ENCODE results near the gene NUDT3. TPM values are rescaled to one million over a fixed set of nuclear protein-coding genes. Genes with fewer than 3 reads are reported as not detected.

Gene NUDT3
- total and polyA plus RNA-seq, 5 experiments from 2014 or later: 7.4 to 31.7 (median 10.8) TPM

- no peaks in the 10 kb centered on the region for H3K9me3 Mint-ChIP-seq
- ATAC-seq (no peak), DNase-seq (no peak)
- POLR2A ChIA-PET: no interaction called here
- no peak overlapping the region for H3K4me3 Mint-ChIP-seq
- H3K4me1 Mint-ChIP-seq: peaks cover 12 to 31% (median 20%) of the 10 kb centered on the region in 4 donors
- H3K27ac Mint-ChIP-seq: no peak overlapping the region
- peaks cover 0 to 9% (median 9%) of the 10 kb centered on the region in 3 donors for H3K36me3 Mint-ChIP-seq
- no peaks in the 10 kb centered on the region for H3K27me3 Mint-ChIP-seq
Measured at GRCh38 chr6:34321821-34322220, 70.6 kb downstream of the NUDT3 start.

DNA sequence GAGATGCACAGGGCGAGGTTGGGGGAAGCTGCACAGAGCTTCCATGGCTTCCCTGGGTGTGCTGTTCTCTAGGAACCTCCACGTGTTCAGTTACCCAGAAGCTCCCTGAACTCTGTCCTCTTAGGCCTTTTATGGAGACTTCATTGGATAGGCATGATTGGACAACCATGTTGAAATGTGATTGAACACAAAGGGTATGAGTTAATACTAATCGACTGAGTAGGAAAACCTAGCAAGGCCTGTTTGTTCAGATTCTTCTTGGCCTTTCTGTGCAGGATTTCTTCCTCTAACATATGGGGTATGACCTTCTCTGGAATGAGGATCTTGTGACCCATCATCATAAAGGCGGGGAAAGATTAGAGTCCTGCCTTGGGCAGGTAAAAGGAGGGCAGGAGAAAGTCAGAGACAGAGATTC, 73.0 kb downstream of the NUDT3 start:
- H3K27me3 Mint-ChIP-seq: no peaks in the 10 kb centered on the region
- peak overlapping the region in 3 of 10 donors; percentile 33 to 69 (median 62) for H3K27ac Mint-ChIP-seq
- DNase-seq (no peak), ATAC-seq (no peak)
- no peak overlapping the region for H3K4me3 Mint-ChIP-seq
- H3K4me1 Mint-ChIP-seq: peaks cover 22 to 53% (median 42%) of the 10 kb centered on the region in 4 donors
- H3K36me3 Mint-ChIP-seq: peaks cover 0 to 9% (median 7%) of the 10 kb centered on the region in 3 donors
- no peaks in the 10 kb centered on the region for H3K9me3 Mint-ChIP-seq
- POLR2A ChIA-PET: no interaction called here

GRCh38 chr6:34318499-34319470, 73.7 kb downstream of the NUDT3 start:
- Mint-ChIP-seq H3K4me1 (peaks cover 22 to 53% (median 42%) of the 10 kb centered on the region in 4 donors), H3K36me3 (peaks cover 0 to 9% (median 7%) of the 10 kb centered on the region in 3 donors), H3K4me3 (no peak overlapping the region), H3K9me3 (no peaks in the 10 kb centered on the region), H3K27ac (peak overlapping the region in 7 of 10 donors; percentile 21 to 69 (median 57)), H3K27me3 (no peaks in the 10 kb centered on the region)
- DNase-seq (no peak), ATAC-seq (no peak)
- POLR2A ChIA-PET: no interaction called here

DNA sequence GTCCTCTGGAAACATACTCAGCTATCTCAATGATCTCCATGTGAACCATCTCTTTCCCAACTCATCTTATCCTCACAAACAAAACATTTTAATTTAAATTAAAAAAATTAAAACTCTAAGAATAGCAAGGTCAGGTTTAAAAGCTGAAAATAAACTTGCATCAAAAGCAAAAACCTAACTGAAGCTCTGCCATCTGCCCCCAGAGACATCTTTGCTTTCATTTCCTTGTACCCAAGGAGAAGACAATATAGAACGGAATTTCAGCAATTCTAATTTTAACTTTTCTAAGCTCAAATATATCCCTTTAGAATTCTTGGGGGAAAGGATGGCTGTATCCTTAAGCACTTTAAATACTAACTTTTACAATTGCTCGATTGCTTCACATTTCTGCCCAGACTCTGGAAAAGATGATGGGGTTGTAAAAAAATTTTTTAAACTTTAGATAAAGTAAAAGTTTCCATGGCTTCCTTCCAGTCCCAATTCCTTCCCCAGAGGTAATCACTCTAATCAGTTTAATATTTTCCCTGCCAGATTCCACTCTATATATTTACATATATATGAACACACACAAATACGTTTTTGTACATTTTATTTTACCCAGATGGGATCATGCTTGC, 74.5 kb downstream of the NUDT3 start:
- DNase-seq: no peak
- no peak overlapping the region for H3K4me3 Mint-ChIP-seq
- H3K4me1 Mint-ChIP-seq: peaks cover 22 to 53% (median 45%) of the 10 kb centered on the region in 4 donors
- ATAC-seq: no peak
- no peaks in the 10 kb centered on the region for H3K27me3 Mint-ChIP-seq
- peaks cover 0 to 5% (median 4%) of the 10 kb centered on the region in 3 donors for H3K36me3 Mint-ChIP-seq
- no peaks in the 10 kb centered on the region for H3K9me3 Mint-ChIP-seq
- POLR2A ChIA-PET: interaction anchor here (0.5 kb wide), 1 partner anchor 105 kb away, joined by 3 read pairs; no protein-coding TSS in a partner anchor
- H3K27ac Mint-ChIP-seq: peak overlapping the region in 1 of 10 donors; percentile 69

GRCh38 chr6:34317172-34317477, 75.3 kb downstream of the NUDT3 start:
- Mint-ChIP-seq H3K36me3 (peaks cover 0 to 2% (median 0%) of the 10 kb centered on the region in 3 donors), H3K27ac (peak overlapping the region in 8 of 10 donors; percentile 1 to 81 (median 52)), H3K4me1 (peaks cover 22 to 55% (median 47%) of the 10 kb centered on the region in 4 donors), H3K9me3 (no peaks in the 10 kb centered on the region), H3K27me3 (no peaks in the 10 kb centered on the region), H3K4me3 (no peak overlapping the region)
- DNase-seq: no peak
- POLR2A ChIA-PET: no interaction called here
- ATAC-seq: no peak

GRCh38 chr6:34316431-34317171, 75.9 kb downstream of the NUDT3 start:
- H3K36me3 Mint-ChIP-seq: peaks cover 0 to 4% (median 0%) of the 10 kb centered on the region in 3 donors
- POLR2A ChIA-PET: interaction anchor here (0.6 kb wide), 1 partner anchor 76 kb away, joined by 3 read pairs; no protein-coding TSS in a partner anchor
- peak overlapping the region in 1 of 10 donors; percentile 1 for H3K4me3 Mint-ChIP-seq
- ATAC-seq (no peak), DNase-seq (no peak)
- H3K27me3 Mint-ChIP-seq: no peaks in the 10 kb centered on the region
- peak overlapping the region; percentile 1 to 91 (median 75) for H3K27ac Mint-ChIP-seq
- H3K9me3 Mint-ChIP-seq: no peaks in the 10 kb centered on the region
- peaks cover 22 to 57% (median 47%) of the 10 kb centered on the region in 4 donors for H3K4me1 Mint-ChIP-seq

GRCh38 chr6:34315780-34316179, 76.7 kb downstream of the NUDT3 start:
- H3K4me3 Mint-ChIP-seq: peak overlapping the region in 9 of 10 donors; percentile 27 to 76 (median 60)
- POLR2A ChIA-PET: interaction anchor here (0.6 kb wide), 1 partner anchor 76 kb away, joined by 3 read pairs; no protein-coding TSS in a partner anchor
- H3K27me3 Mint-ChIP-seq: no peaks in the 10 kb centered on the region
- ATAC-seq: peak; percentile 41 to 55
- DNase-seq: peak in 2 of 10 donors; percentile 9 to 16
- H3K4me1 Mint-ChIP-seq: peaks cover 25 to 64% (median 47%) of the 10 kb centered on the region in 4 donors
- H3K27ac Mint-ChIP-seq: peak overlapping the region; percentile 61 to 91 (median 80)
- H3K9me3 Mint-ChIP-seq: no peaks in the 10 kb centered on the region
- H3K36me3 Mint-ChIP-seq: peaks cover 0 to 5% (median 0%) of the 10 kb centered on the region in 3 donors

DNA sequence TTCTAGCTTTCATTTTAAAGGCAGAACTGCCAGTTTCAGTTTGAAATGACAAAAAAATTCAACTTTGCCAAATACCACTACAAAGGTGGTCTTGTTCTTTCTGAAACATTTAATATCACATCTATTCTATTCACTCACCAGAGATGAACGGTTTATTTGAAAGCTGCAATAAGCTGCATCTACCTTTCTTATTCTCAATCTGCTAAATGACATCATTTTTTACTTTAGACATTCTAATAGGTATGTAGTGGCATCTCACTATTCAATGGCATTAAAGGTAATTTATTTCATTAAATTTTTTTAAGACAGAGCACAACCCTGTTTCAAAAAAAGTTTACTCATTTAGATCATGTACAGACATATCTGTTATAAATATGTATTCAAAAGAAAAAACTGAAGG, 77.2 kb downstream of the NUDT3 start:
- peaks cover 25 to 67% (median 47%) of the 10 kb centered on the region in 4 donors for H3K4me1 Mint-ChIP-seq
- peak overlapping the region in 6 of 10 donors; percentile 14 to 81 (median 72) for H3K27ac Mint-ChIP-seq
- POLR2A ChIA-PET: no interaction called here
- ATAC-seq: no peak
- DNase-seq: no peak
- H3K4me3 Mint-ChIP-seq: peak overlapping the region in 3 of 10 donors; percentile 10 to 60 (median 45)
- no peaks in the 10 kb centered on the region for H3K9me3 Mint-ChIP-seq
- peaks cover 0 to 5% (median 0%) of the 10 kb centered on the region in 3 donors for H3K36me3 Mint-ChIP-seq
- H3K27me3 Mint-ChIP-seq: no peaks in the 10 kb centered on the region

DNA sequence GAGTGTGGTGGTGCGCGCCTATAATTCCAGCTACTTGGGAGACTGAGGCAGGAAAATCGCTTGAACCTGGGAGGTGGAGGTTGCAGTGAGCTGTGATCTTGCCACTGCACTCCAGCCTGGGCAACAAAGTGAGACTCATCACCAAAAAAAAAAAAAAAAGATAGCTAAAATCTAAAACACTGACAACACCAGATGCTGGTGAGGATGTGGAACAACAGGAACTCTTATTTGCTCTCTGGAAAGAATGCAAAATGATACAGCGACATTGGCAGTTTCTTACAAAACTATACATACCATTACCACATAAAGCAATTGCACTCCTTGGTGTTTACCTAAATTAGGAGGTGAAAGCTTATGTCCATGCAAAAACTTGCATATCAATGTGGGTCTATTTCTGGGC, 80.2 kb downstream of the NUDT3 start:
- ATAC-seq (no peak), DNase-seq (no peak)
- no peak overlapping the region for H3K4me3 Mint-ChIP-seq
- no peaks in the 10 kb centered on the region for H3K9me3 Mint-ChIP-seq
- peaks cover 28 to 53% (median 40%) of the 10 kb centered on the region in 4 donors for H3K4me1 Mint-ChIP-seq
- POLR2A ChIA-PET: no interaction called here
- no peaks in the 10 kb centered on the region for H3K27me3 Mint-ChIP-seq
- peaks cover 0 to 11% (median 2%) of the 10 kb centered on the region in 3 donors for H3K36me3 Mint-ChIP-seq
- no peak overlapping the region for H3K27ac Mint-ChIP-seq

DNA sequence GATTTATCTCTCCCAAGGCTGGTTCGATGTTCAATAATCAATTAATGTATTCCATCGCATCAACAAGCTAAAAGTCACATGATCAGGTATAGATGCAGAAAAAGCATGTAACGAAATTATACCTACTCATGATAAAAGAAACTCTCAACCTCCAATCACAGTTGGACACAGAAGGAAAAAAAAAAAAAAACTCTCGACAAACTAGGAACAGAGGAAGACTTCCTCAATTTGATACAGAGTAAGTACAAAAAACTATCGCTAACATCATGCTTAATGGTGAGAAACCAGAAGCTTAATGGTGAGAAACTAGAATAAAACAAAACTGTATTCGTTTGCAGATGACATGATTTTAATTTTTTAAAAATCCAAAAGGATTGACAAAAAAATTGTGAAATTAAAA, 81.7 kb downstream of the NUDT3 start:
- Mint-ChIP-seq H3K27me3 (no peaks in the 10 kb centered on the region), H3K9me3 (no peaks in the 10 kb centered on the region), H3K4me3 (no peak overlapping the region), H3K4me1 (peaks cover 15 to 39% (median 25%) of the 10 kb centered on the region in 4 donors), H3K36me3 (peaks cover 0 to 11% (median 2%) of the 10 kb centered on the region in 3 donors), H3K27ac (no peak overlapping the region)
- no peak for DNase-seq
- no peak for ATAC-seq
- POLR2A ChIA-PET: no interaction called here

GRCh38 chr6:34308483-34308882, 84.0 kb downstream of the NUDT3 start:
- Mint-ChIP-seq H3K27ac (no peak overlapping the region), H3K9me3 (no peaks in the 10 kb centered on the region), H3K27me3 (no peaks in the 10 kb centered on the region), H3K4me1 (peaks cover 12 to 31% (median 14%) of the 10 kb centered on the region in 4 donors), H3K4me3 (no peak overlapping the region), H3K36me3 (peaks cover 0 to 11% (median 2%) of the 10 kb centered on the region in 3 donors)
- no peak for ATAC-seq
- POLR2A ChIA-PET: no interaction called here
- no peak for DNase-seq

GRCh38 chr6:34305982-34306708, 86.3 kb downstream of the NUDT3 start:
- Mint-ChIP-seq H3K27me3 (no peaks in the 10 kb centered on the region), H3K9me3 (no peaks in the 10 kb centered on the region), H3K36me3 (peaks cover 0 to 10% (median 2%) of the 10 kb centered on the region in 3 donors), H3K27ac (no peak overlapping the region), H3K4me1 (peaks cover 7 to 30% (median 11%) of the 10 kb centered on the region in 4 donors), H3K4me3 (no peak overlapping the region)
- DNase-seq: no peak
- ATAC-seq: no peak
- POLR2A ChIA-PET: no interaction called here

Measured in naive thymus-derived CD8-positive, alpha-beta T cell (primary cell).